Ovary (tissue), 3 donors: ENCODE data around the gene CACNA1C.

ENCODE experiments used
- CTCF ChIP-seq, 3 donors: fragments of 450-650 bp in 2 of 3; fragments of 200-600 bp in 1 of 3; IDR thresholded peaks; one replicate each; pipeline versions ENCODE4 v1.5.1 to v1.8.0; 2016 to 2022; ENCODE audit warnings: antibody characterized with exemption in 3 of 3, mild to moderate bottlenecking in 1 of 3
- EP300 ChIP-seq: sonication (generic); formaldehyde crosslinking; IDR thresholded peaks from one replicate; pipeline ENCODE4 v1.6.1; 2017; ENCODE audit warnings: antibody characterized with exemption
- donor health status: DM: no; HTN: no; CAD: no.

- TF ChIP-seq CTCF (IDR thresholded peaks at IDR 0.05) (no peak), EP300 (no peak)
Measured at GRCh38 chr12:2172491-2173214, 119.9 kb downstream of the CACNA1C start.
